GM19035 (cell line): ENCODE results near the gene REPS2.

Source experiments
- ATAC-seq: cut with Tn5 transposase; IDR thresholded peaks from one replicate; pipeline ENCODE4 v1.9.1; 2021; ENCODE audit not compliant: unreplicated experiment

Gene REPS2

GRCh38 chrX:16946361-16946964 is at the start of gene REPS2:
REPS2 (plus strand) TSS chrX:16946658; CDS start chrX:16946862, 204 bp downstream.
- ATAC-seq, result peak; percentile 99

DNA sequence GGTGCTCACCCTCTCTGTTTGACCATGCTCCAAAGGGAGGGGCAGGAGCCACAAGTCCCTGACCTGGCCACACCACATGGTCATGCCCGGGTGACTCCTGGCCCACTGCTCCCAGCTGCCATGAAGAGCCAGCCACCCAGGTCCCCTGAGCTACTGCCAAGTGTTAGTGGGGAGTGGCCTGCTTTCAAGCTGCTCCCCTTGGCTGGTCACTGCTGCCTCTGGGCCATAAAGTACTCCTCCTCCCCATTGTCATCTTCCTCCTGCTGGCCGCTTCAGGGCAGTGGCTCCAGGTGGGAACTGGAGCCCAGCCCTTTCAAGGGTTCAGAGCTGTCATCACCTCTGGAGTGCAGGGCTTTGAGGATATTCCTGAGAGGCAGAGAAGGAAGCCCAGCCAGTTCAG is 49.0 kb upstream of the REPS2 start:
- no peak for ATAC-seq

DNA sequence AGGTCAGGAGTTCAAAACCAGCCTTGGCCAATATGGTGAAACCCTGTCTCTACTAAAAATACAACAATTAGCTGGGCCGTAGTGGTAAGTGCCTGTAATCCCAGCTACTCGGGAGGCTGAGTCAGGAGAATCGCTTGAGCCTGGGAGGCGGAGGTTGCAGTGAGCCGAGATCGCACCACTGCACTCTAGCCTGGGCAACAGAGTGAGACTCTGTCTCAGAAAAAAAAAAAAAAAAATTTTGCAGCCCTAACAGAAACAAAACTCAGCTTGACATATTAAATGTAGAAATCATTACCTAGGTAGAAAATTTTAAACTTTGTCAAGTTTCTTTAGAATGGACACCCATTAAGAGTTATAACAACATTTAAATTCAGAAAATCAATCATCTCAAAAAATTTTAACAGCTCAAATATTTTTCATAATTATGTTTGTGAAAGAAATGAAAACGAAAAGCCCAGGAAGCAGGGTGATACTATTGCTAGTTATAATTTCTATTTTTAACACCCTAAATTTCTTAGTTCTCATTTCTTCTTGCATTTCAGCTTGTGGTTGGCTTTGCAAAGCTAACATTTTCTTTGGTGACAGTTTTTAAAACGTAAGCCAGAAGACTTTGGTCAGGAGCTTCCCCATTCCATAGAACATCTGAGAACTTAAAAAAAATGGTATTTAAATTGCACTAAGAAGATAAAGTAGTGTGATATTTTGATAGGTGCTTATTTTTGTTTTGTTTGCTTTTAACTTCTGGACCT is 43.0 kb upstream of the REPS2 start:
- ATAC-seq, result peak; percentile 71

GRCh38 chrX:16910376-16910775 is 36.1 kb upstream of the REPS2 start:
- no peak for ATAC-seq

GRCh38 chrX:16914058-16914457 is 32.4 kb upstream of the REPS2 start:
- no peak for ATAC-seq

DNA sequence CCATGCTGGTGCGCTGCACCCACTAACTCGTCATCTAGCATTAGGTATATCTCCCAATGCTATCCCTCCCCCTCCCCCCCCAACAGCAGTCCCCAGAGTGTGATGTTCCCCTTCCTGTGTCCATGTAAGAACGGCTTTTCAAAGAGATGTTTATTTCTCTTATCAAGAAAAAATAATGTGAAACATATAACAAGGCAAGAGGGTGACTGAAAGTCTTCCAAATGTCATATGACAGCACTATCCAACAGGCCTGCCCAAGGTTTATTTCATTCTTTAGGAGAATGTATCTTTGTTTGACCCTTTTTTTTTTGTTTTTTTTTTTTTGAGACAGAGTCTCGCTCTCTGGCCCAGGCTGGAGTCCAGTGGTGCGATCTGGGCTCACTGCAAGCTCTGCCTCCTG is 29.9 kb upstream of the REPS2 start:
- ATAC-seq, result no peak

DNA sequence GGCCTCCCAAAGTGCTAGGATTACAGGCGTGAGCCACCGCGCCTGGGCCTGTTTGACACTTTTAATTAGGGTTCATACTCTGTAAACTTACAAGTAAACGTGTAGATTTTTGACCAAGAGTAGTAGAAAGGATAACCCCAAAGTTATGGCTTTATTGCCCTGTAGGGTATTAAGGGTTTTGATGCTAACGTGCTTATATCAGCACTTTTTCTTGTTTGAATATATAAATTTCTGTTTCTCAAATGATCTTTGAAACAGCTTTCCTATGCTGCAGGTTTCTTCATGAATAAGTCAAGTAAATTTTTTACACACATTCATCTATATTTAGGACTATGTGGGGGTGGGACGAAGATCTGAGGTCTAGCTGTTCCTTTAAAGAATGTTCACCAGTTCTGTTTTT is 29.3 kb upstream of the REPS2 start:
- ATAC-seq, result no peak

GRCh38 chrX:16918979-16919378 is 27.5 kb upstream of the REPS2 start:
- no peak for ATAC-seq

GRCh38 chrX:16920075-16920474 is 26.4 kb upstream of the REPS2 start:
- no peak for ATAC-seq

DNA sequence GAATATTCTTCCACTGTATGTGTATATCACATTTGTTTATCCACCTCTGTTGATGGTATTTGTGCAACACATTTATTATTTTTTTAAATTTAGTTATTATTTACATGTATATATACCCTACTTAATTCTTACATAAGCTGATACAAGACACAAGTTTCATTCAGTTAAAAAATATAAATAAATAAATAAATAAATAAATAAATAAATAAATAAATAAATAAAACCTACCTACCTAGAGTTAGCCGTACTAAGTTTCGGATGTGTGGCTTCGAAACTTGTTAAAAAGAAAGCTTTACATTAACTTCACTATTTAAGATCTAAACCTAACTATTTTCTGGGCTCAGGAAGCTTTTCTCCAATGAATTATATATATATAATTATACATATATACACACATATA is 23.3 kb upstream of the REPS2 start:
- no peak for ATAC-seq

GRCh38 chrX:16924631-16925480 is 21.6 kb upstream of the REPS2 start:
- ATAC-seq, result no peak

GRCh38 chrX:16930392-16930791 is 16.1 kb upstream of the REPS2 start:
- no peak for ATAC-seq

DNA sequence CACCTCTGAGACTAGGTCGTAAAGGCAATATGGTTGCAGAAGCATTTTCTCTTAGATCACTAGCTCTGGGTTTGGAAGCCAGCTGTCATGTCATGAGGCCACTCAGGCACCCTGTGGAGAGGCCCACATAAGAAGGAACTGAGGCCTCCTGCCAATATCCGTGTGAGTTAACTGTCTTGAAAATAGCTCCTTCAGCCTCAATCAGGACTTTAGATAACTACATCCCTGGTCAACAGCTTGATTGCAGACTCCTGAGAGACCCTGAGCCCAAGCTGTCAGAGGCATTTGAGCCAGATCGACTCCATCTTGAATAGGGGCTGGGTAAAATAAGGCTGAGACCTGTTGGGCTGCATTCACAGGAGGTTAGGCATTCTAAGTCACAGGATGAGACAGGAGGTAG is 15.1 kb upstream of the REPS2 start:
- no peak for ATAC-seq

GRCh38 chrX:16931855-16932575 is 14.4 kb upstream of the REPS2 start:
- no peak for ATAC-seq

DNA sequence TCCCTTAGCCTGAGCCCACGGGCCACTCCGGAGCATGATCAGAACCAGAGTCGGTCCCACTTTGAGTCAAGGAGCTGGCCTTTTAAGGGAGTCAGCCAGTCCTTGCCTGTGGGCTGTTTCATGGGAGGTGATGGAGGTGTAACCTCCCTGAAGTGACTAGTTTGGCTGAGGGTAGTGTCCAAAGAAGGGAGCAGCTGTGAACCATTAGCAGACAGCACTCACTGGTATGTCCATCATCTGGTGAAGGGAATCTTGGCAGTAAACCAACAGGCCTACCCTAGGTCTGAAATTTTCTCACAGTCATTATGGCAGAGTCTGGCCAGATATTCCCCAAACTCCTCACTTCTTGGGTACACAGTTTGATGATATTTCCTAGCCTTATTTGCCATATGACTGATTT is 12.3 kb upstream of the REPS2 start:
- no peak for ATAC-seq

GRCh38 chrX:16946971-16947562 is 609 bp downstream of the REPS2 start:
- no peak for ATAC-seq

GRCh38 chrX:16950423-16950822 is 4.0 kb downstream of the REPS2 start:
- ATAC-seq, result no peak

- ATAC-seq, result no peak
Observed at GRCh38 chrX:16953606-16954211, 7.3 kb downstream of the REPS2 start.

DNA sequence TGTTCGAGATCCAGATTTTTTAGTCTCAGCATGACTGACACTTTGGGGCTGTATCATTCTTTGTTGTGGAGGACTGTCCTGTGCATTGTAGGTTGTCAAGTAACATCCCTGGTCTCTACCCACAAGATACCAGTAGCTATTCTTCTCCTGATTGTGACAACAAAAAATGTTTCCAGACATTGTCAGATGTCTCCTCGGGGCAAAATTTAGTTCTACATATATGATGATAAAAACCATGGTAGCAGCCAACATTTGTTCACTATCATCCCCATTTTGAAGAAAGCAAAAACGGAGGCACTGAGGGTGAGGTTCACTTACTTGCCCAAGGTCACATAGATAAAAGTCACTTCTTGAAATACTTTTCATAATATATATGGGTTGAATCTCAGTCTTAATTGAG is 11.3 kb downstream of the REPS2 start:
- no peak for ATAC-seq

DNA sequence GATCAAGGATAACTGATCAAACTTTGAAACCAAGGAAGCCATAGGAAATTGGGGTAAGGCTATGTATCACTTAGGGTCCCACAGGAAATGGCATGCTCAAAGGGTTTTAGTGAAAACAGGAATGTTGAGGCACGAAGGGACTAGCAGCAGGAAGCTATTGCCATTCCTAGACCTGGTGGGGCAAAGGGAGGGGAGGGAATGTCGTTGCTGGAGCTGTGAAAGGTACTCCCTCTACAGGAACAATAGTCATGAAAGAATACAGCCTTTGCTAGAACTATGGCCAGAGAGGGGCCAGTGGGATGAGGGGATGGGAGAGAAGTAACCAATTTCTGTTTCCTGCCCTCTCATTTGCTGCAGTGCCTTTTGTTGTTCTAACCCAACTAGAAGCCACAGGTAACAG is 11.9 kb downstream of the REPS2 start:
- ATAC-seq, result no peak
